NB4 (cell line): ENCODE results near the gene FBL.
"Not testable (repeated sequence)": the region's sequence is repeated elsewhere in the genome, so short reads cannot be mapped to it uniquely, and the experiment has no call there.

ENCODE experiments used
- POLR2A ChIP-seq: IDR thresholded peaks from 2 replicates; pipeline ENCODE4 v1.6.1; 2011; ENCODE audit warnings: mild to moderate bottlenecking; ENCODE audit not compliant: insufficient read length; ENCODE audit errors: extremely low read depth
- TF ChIP-seq, protein P1 (sequence below): IDR thresholded peaks from one replicate; pipeline ENCODE4 v1.5.1; 2012; ENCODE audit warnings: low read depth, low read length

DNA sequence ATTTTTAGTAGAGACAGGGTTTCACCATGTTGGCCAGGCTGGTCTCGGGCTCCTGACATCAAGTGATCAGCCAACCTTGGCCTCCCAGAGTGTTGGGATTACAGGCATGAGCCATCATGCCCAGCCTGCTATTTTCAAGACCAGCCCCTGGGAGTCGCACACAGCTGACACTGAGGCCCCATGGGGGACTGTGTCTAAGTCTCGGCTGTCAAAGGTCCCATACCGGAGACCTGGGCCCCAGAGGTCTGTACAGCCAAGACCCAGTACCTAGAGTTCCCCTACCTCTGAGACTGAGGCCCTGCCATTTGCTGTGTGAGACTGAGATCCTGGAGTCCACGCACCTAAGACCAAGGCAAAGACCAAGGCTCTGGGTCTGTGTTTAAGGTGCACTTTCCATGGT is 34.1 kb upstream of the FBL start:
- TF ChIP-seq, protein P1, sequence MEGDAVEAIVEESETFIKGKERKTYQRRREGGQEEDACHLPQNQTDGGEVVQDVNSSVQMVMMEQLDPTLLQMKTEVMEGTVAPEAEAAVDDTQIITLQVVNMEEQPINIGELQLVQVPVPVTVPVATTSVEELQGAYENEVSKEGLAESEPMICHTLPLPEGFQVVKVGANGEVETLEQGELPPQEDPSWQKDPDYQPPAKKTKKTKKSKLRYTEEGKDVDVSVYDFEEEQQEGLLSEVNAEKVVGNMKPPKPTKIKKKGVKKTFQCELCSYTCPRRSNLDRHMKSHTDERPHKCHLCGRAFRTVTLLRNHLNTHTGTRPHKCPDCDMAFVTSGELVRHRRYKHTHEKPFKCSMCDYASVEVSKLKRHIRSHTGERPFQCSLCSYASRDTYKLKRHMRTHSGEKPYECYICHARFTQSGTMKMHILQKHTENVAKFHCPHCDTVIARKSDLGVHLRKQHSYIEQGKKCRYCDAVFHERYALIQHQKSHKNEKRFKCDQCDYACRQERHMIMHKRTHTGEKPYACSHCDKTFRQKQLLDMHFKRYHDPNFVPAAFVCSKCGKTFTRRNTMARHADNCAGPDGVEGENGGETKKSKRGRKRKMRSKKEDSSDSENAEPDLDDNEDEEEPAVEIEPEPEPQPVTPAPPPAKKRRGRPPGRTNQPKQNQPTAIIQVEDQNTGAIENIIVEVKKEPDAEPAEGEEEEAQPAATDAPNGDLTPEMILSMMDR = not testable (repeated sequence)
- TF ChIP-seq POLR2A = not testable (repeated sequence)
